Thoracic aorta (tissue), 2 donors: Measurements from ENCODE around the gene IGSF5. TPM values are rescaled to one million over a fixed set of nuclear protein-coding genes. Genes with fewer than 3 reads are reported as not detected.

Source experiments
- ATAC-seq: fragments of 150-250 bp; one replicate; pipeline ENCODE4 v1.8.0; 2017; ENCODE audit warnings: low read depth; ENCODE audit not compliant: insufficient number of reproducible peaks, low FRiP score
- DNase-seq: peaks from one replicate; pipeline ENCODE4 v3.0.0-alpha.2; 2020; ENCODE audit warnings: low spot score
- H3K27ac ChIP-seq, 2 donors: fragments of 200-600 bp; sonication (generic); 1 replicate in 1 of 2; 2 replicates in 1 of 2; pipeline ENCODE4 v1.5.1; 2016; ENCODE audit warnings: mild to moderate bottlenecking in 2 of 2, moderate library complexity in 2 of 2
- H3K27me3 ChIP-seq: fragments of 200-600 bp; sonication (generic); replicated peaks from 2 replicates; pipeline ENCODE4 v1.6.0; 2016; ENCODE audit warnings: mild to moderate bottlenecking; ENCODE audit not compliant: insufficient read depth
- H3K36me3 ChIP-seq: fragments of 200-600 bp; sonication (generic); one replicate; pipeline ENCODE4 v1.5.1; 2016
- H3K4me1 ChIP-seq, 2 donors: fragments of 200-600 bp; sonication (generic); 1 replicate in 1 of 2; 2 replicates in 1 of 2; pipeline versions ENCODE4 v1.5.1 to v1.6.0; 2016; ENCODE audit warnings: low read depth in 2 of 2, mild to moderate bottlenecking in 1 of 2; ENCODE audit not compliant: control insufficient read depth in 1 of 2
- H3K4me3 ChIP-seq: fragments of 200-600 bp; sonication (generic); 2 replicates; pipeline ENCODE4 v1.5.1; 2016; ENCODE audit warnings: mild to moderate bottlenecking
- H3K9me3 ChIP-seq: fragments of 200-600 bp; sonication (generic); 2 replicates; pipeline ENCODE4 v1.5.1; 2016
- total RNA-seq, 2 donors: library from RNA; depleted of rRNA; stranded (reverse); fragments of >200 nt; gene quantifications; one replicate each; pipeline versions ENCODE4 v1.1.0 to v1.2.3, GENCODE V29; 2016
- TF ChIP-seq, protein P1 (sequence below): fragments of 200-600 bp; sonication (generic); IDR thresholded peaks from one replicate; pipeline ENCODE4 v1.5.1; 2019; ENCODE audit warnings: antibody characterized with exemption

The IGSF5 gene
- total RNA-seq, 2 donors from 2014 or later, result not detected

DNA sequence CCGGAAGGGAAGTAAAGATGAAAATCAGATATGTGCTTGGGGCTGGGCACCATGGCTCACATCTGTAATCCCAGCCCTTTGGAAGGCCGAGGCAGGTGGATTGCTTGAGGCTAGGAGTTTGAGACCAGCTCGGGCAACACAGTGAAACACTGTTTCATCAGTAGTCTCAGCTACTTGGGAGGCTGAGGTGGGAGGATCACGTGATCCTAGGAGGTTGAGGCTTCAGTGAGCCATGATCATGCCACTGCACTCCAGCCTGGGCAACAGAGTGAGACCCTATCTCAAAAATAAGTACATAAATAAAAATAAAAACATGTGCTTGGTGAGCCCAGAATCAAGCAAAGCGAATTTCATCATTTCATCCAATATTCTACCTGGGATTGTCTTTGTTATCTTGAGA, 98.9 kb downstream of the IGSF5 start:
- no peaks in the 10 kb centered on the region for H3K27me3 ChIP-seq
- no peak for ATAC-seq
- no peak for DNase-seq
- H3K4me1 ChIP-seq, result no peaks in the 10 kb centered on the region
- no peaks in the 10 kb centered on the region for H3K36me3 ChIP-seq
- TF ChIP-seq, protein P1, sequence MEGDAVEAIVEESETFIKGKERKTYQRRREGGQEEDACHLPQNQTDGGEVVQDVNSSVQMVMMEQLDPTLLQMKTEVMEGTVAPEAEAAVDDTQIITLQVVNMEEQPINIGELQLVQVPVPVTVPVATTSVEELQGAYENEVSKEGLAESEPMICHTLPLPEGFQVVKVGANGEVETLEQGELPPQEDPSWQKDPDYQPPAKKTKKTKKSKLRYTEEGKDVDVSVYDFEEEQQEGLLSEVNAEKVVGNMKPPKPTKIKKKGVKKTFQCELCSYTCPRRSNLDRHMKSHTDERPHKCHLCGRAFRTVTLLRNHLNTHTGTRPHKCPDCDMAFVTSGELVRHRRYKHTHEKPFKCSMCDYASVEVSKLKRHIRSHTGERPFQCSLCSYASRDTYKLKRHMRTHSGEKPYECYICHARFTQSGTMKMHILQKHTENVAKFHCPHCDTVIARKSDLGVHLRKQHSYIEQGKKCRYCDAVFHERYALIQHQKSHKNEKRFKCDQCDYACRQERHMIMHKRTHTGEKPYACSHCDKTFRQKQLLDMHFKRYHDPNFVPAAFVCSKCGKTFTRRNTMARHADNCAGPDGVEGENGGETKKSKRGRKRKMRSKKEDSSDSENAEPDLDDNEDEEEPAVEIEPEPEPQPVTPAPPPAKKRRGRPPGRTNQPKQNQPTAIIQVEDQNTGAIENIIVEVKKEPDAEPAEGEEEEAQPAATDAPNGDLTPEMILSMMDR, result no peak
- no peak overlapping the region for H3K4me3 ChIP-seq
- H3K27ac ChIP-seq, result no peak overlapping the region
- no peaks in the 10 kb centered on the region for H3K9me3 ChIP-seq

DNA sequence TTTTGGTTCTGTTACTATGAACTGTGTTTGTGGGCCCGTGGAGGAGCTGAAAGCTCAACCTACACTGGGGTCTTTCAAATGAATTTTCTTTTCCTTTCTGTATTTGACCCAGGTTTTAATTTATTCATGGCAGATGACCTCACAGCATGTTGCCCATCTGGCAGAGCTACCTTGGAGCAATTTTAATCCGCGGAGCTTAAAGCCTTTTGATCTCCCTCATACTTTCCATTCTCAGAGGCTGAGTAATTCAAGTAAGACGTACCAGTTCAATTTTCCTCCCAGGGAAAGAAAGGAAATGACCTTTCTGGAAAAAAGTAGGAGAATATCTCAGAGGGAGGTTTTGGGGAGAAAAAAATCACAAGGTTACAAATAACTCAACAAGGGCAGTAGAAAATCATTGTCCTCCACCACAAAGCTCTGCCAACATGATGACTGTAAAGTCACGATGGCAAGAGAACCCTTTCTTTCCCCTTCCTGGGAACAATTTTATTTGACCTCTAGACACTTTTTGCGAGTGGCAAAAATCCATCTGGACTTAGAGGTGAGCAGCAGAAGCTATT, 100.7 kb downstream of the IGSF5 start:
- H3K4me1 ChIP-seq, result no peaks in the 10 kb centered on the region
- ATAC-seq (no peak), DNase-seq (no peak)

DNA sequence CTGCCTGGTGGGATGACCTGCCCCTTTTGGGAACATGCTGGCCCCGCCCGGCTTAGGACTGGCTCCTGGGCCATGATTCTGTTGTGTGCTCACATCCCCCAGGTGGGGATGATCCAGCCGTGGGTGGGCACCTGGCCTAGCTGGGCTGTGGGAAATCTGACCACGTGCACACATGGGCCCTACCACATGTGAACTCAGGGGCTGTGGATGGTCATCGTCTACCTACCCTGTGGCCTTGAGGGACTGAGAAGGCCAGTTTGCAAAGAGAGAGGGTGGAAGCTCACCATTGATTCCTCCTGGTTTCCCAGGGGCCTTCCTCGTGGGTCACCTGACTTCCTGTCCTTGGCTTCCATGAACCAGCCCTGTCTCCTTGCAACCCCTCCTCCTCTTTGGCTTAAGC, 102.9 kb downstream of the IGSF5 start:
- TF ChIP-seq, protein P1, result no peak
- no peaks in the 10 kb centered on the region for H3K4me1 ChIP-seq
- DNase-seq, result no peak
- H3K4me3 ChIP-seq, result no peak overlapping the region
- no peaks in the 10 kb centered on the region for H3K27me3 ChIP-seq
- no peaks in the 10 kb centered on the region for H3K9me3 ChIP-seq
- H3K36me3 ChIP-seq, result no peaks in the 10 kb centered on the region
- H3K27ac ChIP-seq, result no peak overlapping the region
- no peak for ATAC-seq

More for the DNA sequence above, 100.7 kb downstream of the IGSF5 start:
- Histone ChIP-seq H3K36me3 (no peaks in the 10 kb centered on the region), H3K27me3 (no peaks in the 10 kb centered on the region), H3K4me3 (no peak overlapping the region), H3K27ac (no peak overlapping the region), H3K9me3 (no peaks in the 10 kb centered on the region)
- TF ChIP-seq, protein P1, result no peak

DNA sequence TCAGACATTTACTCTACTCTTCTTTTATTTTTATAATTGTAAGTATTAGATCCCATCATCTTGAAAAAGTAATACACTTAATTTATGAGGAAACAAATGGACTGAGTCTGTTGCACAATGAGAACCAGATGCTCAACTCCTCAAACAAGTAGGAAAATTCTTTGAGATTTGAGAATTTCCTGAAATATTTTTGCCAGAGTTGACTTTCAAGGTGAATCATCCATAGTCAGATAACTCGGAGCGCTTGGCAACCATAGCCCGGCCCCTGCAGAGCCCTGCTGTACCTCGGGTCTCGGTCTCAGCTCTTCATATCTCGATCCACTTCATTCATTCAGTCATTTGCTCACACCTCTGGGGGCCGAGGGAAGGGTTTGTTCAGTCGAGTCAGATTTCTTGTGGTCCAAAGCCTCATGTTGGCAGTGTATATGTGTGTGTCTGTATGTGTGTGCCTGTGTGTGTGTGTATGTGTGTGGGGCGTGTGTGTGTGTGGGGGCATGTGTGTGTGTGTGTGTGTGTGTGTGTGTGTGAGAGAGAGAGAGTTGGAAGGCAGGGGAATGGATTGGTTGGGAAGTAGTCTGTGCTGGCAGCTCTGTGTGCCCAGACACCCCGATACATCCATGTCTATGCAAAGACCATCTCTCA, 104.2 kb downstream of the IGSF5 start:
- Histone ChIP-seq H3K4me1 (no peaks in the 10 kb centered on the region), H3K27ac (no peak overlapping the region), H3K27me3 (no peaks in the 10 kb centered on the region), H3K4me3 (no peak overlapping the region), H3K36me3 (no peaks in the 10 kb centered on the region), H3K9me3 (no peaks in the 10 kb centered on the region)
- DNase-seq (no peak), ATAC-seq (no peak)
- TF ChIP-seq, protein P1, result no peak

DNA sequence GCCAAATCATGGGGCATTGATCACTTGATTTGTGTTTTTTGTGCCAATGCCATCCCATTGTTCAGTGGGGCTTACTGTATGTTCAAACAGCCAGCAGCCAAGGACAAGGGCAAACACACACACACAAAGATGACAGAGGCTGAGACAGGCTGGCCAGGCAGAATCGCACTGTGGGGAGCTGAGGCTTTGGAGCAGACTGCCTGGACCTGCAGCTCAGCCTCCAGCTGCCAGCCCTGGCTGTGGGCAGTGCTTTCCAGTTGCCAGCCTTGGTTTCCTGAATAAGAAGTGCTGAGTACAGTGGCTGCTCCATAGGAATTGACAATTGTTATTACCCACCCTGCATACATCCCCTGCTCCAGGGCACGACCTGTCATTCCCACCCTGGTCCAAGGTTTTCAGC, 105.3 kb downstream of the IGSF5 start:
- H3K27ac ChIP-seq, result no peak overlapping the region
- ATAC-seq, result no peak
- no peaks in the 10 kb centered on the region for H3K36me3 ChIP-seq
- H3K27me3 ChIP-seq, result no peaks in the 10 kb centered on the region
- DNase-seq, result no peak
- H3K9me3 ChIP-seq, result no peaks in the 10 kb centered on the region
- TF ChIP-seq, protein P1, result no peak
- H3K4me3 ChIP-seq, result no peak overlapping the region
- H3K4me1 ChIP-seq, result no peaks in the 10 kb centered on the region
